HCT116 (cell line): ENCODE measurements around the gene CHCT1. TPM values are rescaled to one million over a fixed set of nuclear protein-coding genes. Genes with fewer than 3 reads are reported as not detected.

Experiments
- ATAC-seq: fragments of 200-7000 bp; cut with Tn5 transposase; 2 replicates; pipeline ENCODE4 v1.9.1; 2020; ENCODE audit warnings: mild to moderate bottlenecking, moderate library complexity
- BruUV-seq: library from RNA; stranded (reverse); fragments of 400-500 nt; replicated peaks from 2 replicates; lab custom pipeline; 2021; lab: Mats Ljungman, UMichigan
- CTCF ChIA-PET: fragments of 300-600 bp; sonication (Branson Sonifier 250); formaldehyde crosslinking; loops from one replicate; lab custom pipeline; 2021; ENCODE audit warnings: antibody characterized with exemption; lab: Charles Lee
- POLR2A ChIA-PET: fragments of 300-600, 350-600 bp; sonication (Branson Sonifier 250); formaldehyde crosslinking; loops from one replicate; lab custom pipeline; 2021; ENCODE audit warnings: antibody characterized with exemption; lab: Charles Lee
- RAD21 ChIA-PET, 2 experiments: fragments of 300-600 bp; sonication (Branson Sonifier 250); formaldehyde crosslinking; loops; one replicate each; lab custom pipeline; 2023; ENCODE audit warnings: low total read pairs in 2 of 2; ENCODE audit not compliant: uncharacterized antibody in 2 of 2, unreplicated experiment in 2 of 2, low non-redundant PET in 1 of 2; lab: Charles Lee
- DNase-seq: peaks from one replicate; pipeline ENCODE4 v3.0.0-alpha.2; 2010; ENCODE audit warnings: low read depth, low spot score
- H2AFZ ChIP-seq: fragments of 200-600 bp; shearing (Covaris generic), sonication (generic); 2 replicates; pipeline ENCODE4 v1.6.1; 2017; ENCODE audit warnings: low read depth, mixed run types, mixed read lengths, antibody characterized with exemption, low read length; ENCODE audit not compliant: poor library complexity, severe bottlenecking
- H3K27ac ChIP-seq: 2 replicates; pipeline ENCODE4 v1.5.1; 2012; ENCODE audit warnings: low read depth, low read length
- H3K27me3 ChIP-seq: fragments of 200-600 bp; sonication (generic); 2 replicates; pipeline ENCODE4 v1.6.1; 2016; ENCODE audit warnings: mixed run types, low read length, mixed read lengths; ENCODE audit not compliant: insufficient read depth
- H3K36me3 ChIP-seq, 2 experiments: fragments of 200-500 bp in 1 of 2; fragments of 200-600 bp in 1 of 2; sonication (Bioruptor generic) in 1 of 2; sonication (generic) in 1 of 2; 2 replicates each; pipeline versions ENCODE4 v1.5.1 to v1.6.1; 2014 to 2016; ENCODE audit warnings: low read length in 2 of 2, inconsistent platforms in 1 of 2, mixed read lengths in 1 of 2, mixed run types in 1 of 2; ENCODE audit not compliant: insufficient read depth in 2 of 2, control insufficient read depth in 1 of 2
- H3K4me1 ChIP-seq, 2 experiments: fragments of 200-600 bp in 1 of 2; sonication (generic) in 1 of 2; 2 replicates each; pipeline versions ENCODE4 v1.5.1 to v1.6.1; 2012 to 2017; ENCODE audit warnings: low read length in 2 of 2, inconsistent platforms in 1 of 2, mild to moderate bottlenecking in 1 of 2, mixed read lengths in 1 of 2, mixed run types in 1 of 2, moderate library complexity in 1 of 2; ENCODE audit not compliant: insufficient read depth in 2 of 2, control insufficient read depth in 1 of 2
- H3K4me2 ChIP-seq: fragments of 200-600 bp; sonication (generic); 2 replicates; pipeline ENCODE4 v1.6.1; 2017; ENCODE audit warnings: mixed run types, low read length, mixed read lengths
- H3K4me3 ChIP-seq, 2 experiments: fragments of 200-600 bp in 1 of 2; sonication (generic) in 1 of 2; replicated peaks in 1 of 2; 2 replicates each; pipeline ENCODE4 v1.5.1; 2011 to 2016; ENCODE audit warnings: low read length in 2 of 2, control low read depth in 1 of 2, low read depth in 1 of 2, mild to moderate bottlenecking in 1 of 2, mixed read lengths in 1 of 2, mixed run types in 1 of 2
- H3K79me2 ChIP-seq: fragments of 200-600 bp; sonication (generic); 2 replicates; pipeline ENCODE4 v1.6.1; 2017; ENCODE audit warnings: mild to moderate bottlenecking, mixed run types, low read length, moderate library complexity, mixed read lengths; ENCODE audit not compliant: insufficient read depth
- H3K9ac ChIP-seq: fragments of 200-600 bp; sonication (generic); 2 replicates; pipeline ENCODE4 v1.6.1; 2016; ENCODE audit warnings: low read length, mixed read lengths
- H3K9me2 ChIP-seq: fragments of 200-600 bp; sonication (generic), shearing (Covaris generic); 2 replicates; pipeline ENCODE4 v1.6.1; 2017; ENCODE audit warnings: mixed run types, mild to moderate bottlenecking, moderate library complexity; ENCODE audit not compliant: insufficient read depth
- H3K9me3 ChIP-seq, 2 experiments: fragments of 200-500 bp in 1 of 2; fragments of 200-600 bp in 1 of 2; sonication (Bioruptor generic) in 1 of 2; sonication (generic) in 1 of 2; 2 replicates each; pipeline ENCODE4 v1.6.1; 2014 to 2017; ENCODE audit warnings: low read length in 2 of 2, mixed read lengths in 2 of 2, inconsistent platforms in 1 of 2, low read depth in 1 of 2, mild to moderate bottlenecking in 1 of 2, mixed run types in 1 of 2, moderate library complexity in 1 of 2; ENCODE audit not compliant: control insufficient read depth in 1 of 2, insufficient read depth in 1 of 2
- H4K20me1 ChIP-seq: fragments of 200-600 bp; sonication (generic), shearing (Covaris generic); 2 replicates; pipeline ENCODE4 v1.6.1; 2017; ENCODE audit warnings: mixed run types, mild to moderate bottlenecking, moderate library complexity; ENCODE audit not compliant: insufficient read depth
- CBX3 ChIP-seq: IDR thresholded peaks from 2 replicates; pipeline ENCODE4 v1.6.1; 2012; ENCODE audit warnings: low read depth
- CEBPB ChIP-seq: IDR thresholded peaks from 2 replicates; pipeline ENCODE4 v1.6.1; 2012; ENCODE audit warnings: low read depth
- EGR1 ChIP-seq: IDR thresholded peaks from 2 replicates; pipeline ENCODE4 v1.6.1; 2012; ENCODE audit warnings: low read depth
- ELF1 ChIP-seq: IDR thresholded peaks from 2 replicates; pipeline ENCODE4 v1.6.1; 2012; ENCODE audit warnings: low read depth, borderline replicate concordance
- EZH2 ChIP-seq: fragments of 200-600 bp; sonication (generic); IDR thresholded peaks from 2 replicates; pipeline ENCODE4 v1.6.1; 2017; ENCODE audit warnings: antibody characterized with exemption, mixed run types
- JUND ChIP-seq: IDR thresholded peaks from 2 replicates; pipeline ENCODE4 v1.6.1; 2012
- POLR2A ChIP-seq: IDR thresholded peaks from 2 replicates; pipeline ENCODE4 v1.7.0; 2011; ENCODE audit warnings: borderline replicate concordance; ENCODE audit not compliant: insufficient read depth, insufficient read length; ENCODE audit errors: extremely low read depth
- POLR2AphosphoS5 ChIP-seq: IDR thresholded peaks from 2 replicates; pipeline ENCODE4 v1.6.1; 2011; ENCODE audit warnings: mild to moderate bottlenecking, low read depth, low read length, moderate library complexity
- SIN3A ChIP-seq: IDR thresholded peaks from 2 replicates; pipeline ENCODE4 v1.6.1; 2012; ENCODE audit warnings: low read depth
- SP1 ChIP-seq: IDR thresholded peaks from 2 replicates; pipeline ENCODE4 v1.6.1; 2012; ENCODE audit warnings: low read depth
- intact Hi-C: fragments of 100-400 bp; cut with micrococcal nuclease; formaldehyde crosslinking; loops from 2 replicates; pipeline ENCODE4 v1.10.0; 2022
- total RNA-seq: library from RNA; stranded (reverse); gene quantifications from one replicate; pipeline ENCODE4 v1.2.1, GENCODE V29; 2021; ENCODE audit not compliant: unreplicated experiment
- TF ChIP-seq, protein P1 (sequence below): IDR thresholded peaks from 2 replicates; pipeline ENCODE4 v1.6.1; 2012
- TF ChIP-seq, protein P2 (sequence below): IDR thresholded peaks from 2 replicates; pipeline ENCODE4 v1.6.1; 2011; ENCODE audit warnings: mild to moderate bottlenecking, low read length, moderate library complexity; ENCODE audit not compliant: insufficient replicate concordance; ENCODE audit errors: extremely low read depth

The CHCT1 gene
- total RNA-seq, 1 experiment from 2014 or later = not detected

DNA sequence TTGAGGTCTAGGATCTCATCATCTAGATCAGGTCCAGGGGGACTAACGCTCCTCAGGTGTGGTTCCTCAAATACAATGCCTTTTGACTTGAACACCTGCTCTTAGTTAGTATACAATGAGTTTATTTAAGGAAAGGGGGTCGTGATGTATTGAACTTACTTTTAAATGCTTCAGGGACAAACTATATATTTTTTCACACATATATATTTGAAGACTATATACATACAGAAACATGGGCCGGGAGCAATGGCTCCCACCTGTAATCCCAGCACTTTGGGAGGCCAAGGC is 18.8 kb upstream of the CHCT1 start:
- Histone ChIP-seq H3K4me1 (no peaks in the 10 kb centered on the region), H2AFZ (no peak overlapping the region), H3K79me2 (no peaks in the 10 kb centered on the region), H3K9me2 (no peaks in the 10 kb centered on the region), H3K9me3 (no peaks in the 10 kb centered on the region), H3K4me2 (no peak overlapping the region), H3K27ac (no peak overlapping the region), H3K4me3 (no peak overlapping the region), H3K27me3 (no peaks in the 10 kb centered on the region), H3K9ac (no peak overlapping the region)
- ChIA-PET RAD21 (no interaction called here), CTCF (no interaction called here), POLR2A (no interaction called here)
- ATAC-seq = no peak
- intact Hi-C loops = no loop called here
- TF ChIP-seq CEBPB (no peak), EGR1 (no peak), ELF1 (no peak), JUND (no peak), SP1 (no peak), CBX3 (no peak), SIN3A (no peak), POLR2AphosphoS5 (no peak), EZH2 (no peak), POLR2A (no peak)
- TF ChIP-seq, protein P1, sequence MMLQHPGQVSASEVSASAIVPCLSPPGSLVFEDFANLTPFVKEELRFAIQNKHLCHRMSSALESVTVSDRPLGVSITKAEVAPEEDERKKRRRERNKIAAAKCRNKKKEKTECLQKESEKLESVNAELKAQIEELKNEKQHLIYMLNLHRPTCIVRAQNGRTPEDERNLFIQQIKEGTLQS = no peak
- TF ChIP-seq, protein P2, sequence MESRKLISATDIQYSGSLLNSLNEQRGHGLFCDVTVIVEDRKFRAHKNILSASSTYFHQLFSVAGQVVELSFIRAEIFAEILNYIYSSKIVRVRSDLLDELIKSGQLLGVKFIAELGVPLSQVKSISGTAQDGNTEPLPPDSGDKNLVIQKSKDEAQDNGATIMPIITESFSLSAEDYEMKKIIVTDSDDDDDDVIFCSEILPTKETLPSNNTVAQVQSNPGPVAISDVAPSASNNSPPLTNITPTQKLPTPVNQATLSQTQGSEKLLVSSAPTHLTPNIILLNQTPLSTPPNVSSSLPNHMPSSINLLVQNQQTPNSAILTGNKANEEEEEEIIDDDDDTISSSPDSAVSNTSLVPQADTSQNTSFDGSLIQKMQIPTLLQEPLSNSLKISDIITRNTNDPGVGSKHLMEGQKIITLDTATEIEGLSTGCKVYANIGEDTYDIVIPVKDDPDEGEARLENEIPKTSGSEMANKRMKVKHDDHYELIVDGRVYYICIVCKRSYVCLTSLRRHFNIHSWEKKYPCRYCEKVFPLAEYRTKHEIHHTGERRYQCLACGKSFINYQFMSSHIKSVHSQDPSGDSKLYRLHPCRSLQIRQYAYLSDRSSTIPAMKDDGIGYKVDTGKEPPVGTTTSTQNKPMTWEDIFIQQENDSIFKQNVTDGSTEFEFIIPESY = no peak
- TF ChIP-seq, all 23 proteins: peak for 0
- Histone ChIP-seq H4K20me1 (no peaks in the 10 kb centered on the region), H3K36me3 (no peaks in the 10 kb centered on the region)
- no TSS peak for BruUV-seq
- DNase-seq = no peak
